AG09319 (cell line): ENCODE data around the gene ITSN1.

Source experiments
- DNase-seq: peaks from one replicate; pipeline ENCODE4 v3.0.0-alpha.2; 2010; ENCODE audit warnings: low read depth; ENCODE audit errors: extremely low read depth
- CTCF ChIP-seq: IDR thresholded peaks from 2 replicates; pipeline ENCODE4 v1.5.1; 2011; ENCODE audit warnings: low read depth, mild to moderate bottlenecking, inconsistent platforms, low read length, moderate library complexity

The ITSN1 gene

GRCh38 chr21:33731447-33731846 lies 89.1 kb downstream of the ITSN1 start:
- TF ChIP-seq CTCF: no peak
- DNase-seq: no peak

DNA sequence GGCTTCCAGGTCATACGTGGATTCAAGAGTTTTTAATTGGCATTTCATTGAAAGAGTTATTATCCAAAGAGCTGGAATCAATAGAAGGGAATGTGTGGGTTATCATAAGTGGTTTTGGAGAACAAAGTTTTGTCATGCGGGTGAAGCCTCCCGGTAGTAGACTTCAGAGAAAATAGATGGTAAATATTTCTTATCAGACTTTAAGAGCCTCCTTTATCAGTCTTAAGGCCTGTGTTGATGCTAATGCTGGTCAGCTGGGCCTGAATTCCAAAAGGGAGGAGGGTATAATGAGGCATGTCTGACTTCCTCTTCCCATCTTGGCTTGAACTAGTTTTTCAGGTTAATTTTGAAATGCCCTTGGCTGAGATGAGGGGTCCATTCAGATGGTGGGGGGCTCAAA lies 89.7 kb downstream of the ITSN1 start:
- TF ChIP-seq CTCF: no peak
- DNase-seq: no peak

GRCh38 chr21:33733601-33734000 lies 91.3 kb downstream of the ITSN1 start:
- DNase-seq: no peak
- TF ChIP-seq CTCF: no peak

GRCh38 chr21:33734291-33734690 lies 92.0 kb downstream of the ITSN1 start:
- TF ChIP-seq CTCF: no peak
- no peak for DNase-seq

DNA sequence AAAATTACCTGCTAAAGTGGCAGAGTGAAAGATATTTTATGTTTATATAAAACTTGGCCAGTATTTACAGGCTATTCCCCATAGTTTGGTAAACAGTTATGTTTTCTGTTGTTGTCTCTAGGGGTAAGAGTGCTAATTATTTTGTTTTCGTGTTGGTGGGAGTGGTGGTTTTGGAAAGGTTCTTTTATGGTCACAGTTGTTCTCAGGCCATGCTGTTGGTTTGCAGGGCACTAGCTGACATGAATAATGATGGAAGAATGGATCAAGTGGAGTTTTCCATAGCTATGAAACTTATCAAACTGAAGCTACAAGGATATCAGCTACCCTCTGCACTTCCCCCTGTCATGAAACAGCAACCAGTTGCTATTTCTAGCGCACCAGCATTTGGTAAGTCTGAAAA lies 92.5 kb downstream of the ITSN1 start:
- no peak for TF ChIP-seq CTCF
- no peak for DNase-seq

GRCh38 chr21:33736569-33736968 lies 94.3 kb downstream of the ITSN1 start:
- no peak for DNase-seq
- no peak for TF ChIP-seq CTCF

GRCh38 chr21:33739701-33740100 lies 97.4 kb downstream of the ITSN1 start:
- TF ChIP-seq CTCF: no peak
- no peak for DNase-seq
